GM12872 (cell line): Measurements from ENCODE around the gene CEACAM1.

ENCODE experiments used
- CTCF ChIP-seq: IDR thresholded peaks from 3 replicates; pipeline ENCODE4 v1.5.1; 2011; ENCODE audit warnings: low read depth, mild to moderate bottlenecking, low read length, moderate library complexity; ENCODE audit not compliant: insufficient read depth

Gene CEACAM1

DNA sequence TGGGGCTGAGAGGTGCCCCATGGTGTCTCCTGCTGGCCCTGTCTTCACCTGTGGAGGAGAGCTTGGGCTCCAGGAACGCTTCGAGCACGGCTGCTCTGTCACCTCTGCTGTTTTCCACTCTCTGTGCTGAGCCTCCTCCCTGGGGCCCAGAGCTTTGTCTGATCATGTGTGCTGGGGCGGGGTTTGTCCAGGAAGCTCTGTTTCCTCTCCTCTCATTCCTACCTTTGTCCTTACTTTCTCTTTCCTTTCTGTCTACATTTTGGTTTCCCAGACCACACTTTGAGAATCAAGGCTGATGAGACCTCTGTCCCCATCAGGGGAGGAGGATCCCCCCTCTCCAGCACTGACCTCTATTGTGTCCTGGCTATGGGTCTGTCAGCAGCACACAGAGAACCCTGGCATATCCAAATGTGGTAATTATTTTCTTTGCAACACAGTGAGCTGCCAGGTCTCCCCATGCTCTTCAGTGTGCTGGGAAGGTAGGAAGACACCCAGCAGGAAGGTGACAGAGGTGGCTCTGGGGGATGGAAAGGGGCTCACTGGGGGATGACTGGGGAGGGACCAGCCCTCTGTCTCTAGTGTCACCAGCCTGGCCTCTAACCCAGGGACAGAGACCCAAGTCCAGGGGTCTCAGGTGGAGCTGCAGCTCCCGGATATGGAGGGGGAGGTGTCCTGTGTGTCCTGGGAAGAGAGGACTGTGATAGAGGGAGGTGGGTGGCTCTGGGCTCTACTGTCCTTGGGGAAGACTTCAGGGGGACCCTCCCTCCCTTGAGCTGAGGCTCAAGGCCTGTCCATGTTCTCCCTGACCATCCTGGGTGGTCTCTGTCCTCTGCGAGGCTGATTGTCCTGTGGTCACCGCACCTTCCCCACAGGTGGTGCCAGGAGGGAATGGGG is at the start of gene CEACAM1:
CEACAM1 (minus strand) TSS at position 128 of the 894 bp plus-strand sequence; CDS start at position 21, 107 bp downstream.
- TF ChIP-seq CTCF, result no peak

- no peak for TF ChIP-seq CTCF
These were observed 48.7 kb upstream of the CEACAM1 start for GRCh38 chr19:42577016-42577415.

DNA sequence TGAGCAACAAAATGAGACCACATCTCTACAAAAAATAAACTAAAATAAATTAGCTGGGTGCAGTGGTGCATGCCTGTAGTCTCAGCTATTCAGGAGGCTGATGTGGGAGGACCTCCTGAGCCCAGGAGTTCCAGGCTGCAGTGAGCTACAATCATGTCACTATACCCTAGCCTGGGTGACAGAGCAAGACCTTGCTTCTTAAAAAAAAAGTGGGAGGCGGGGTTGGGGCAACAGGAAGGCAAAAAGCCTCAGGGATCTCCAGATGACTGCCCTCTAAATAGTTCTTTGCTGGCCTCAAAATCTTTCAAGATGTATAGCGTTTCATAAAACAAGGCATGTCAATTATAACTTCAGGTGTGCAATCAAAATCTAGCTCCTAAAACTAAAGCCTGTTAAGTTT is 48.0 kb upstream of the CEACAM1 start:
- TF ChIP-seq CTCF, result no peak

GRCh38 chr19:42573642-42574041 is 45.4 kb upstream of the CEACAM1 start:
- no peak for TF ChIP-seq CTCF

- no peak for TF ChIP-seq CTCF
These were observed 42.8 kb upstream of the CEACAM1 start for GRCh38 chr19:42571116-42571515.

- TF ChIP-seq CTCF, result no peak
These were observed 40.9 kb upstream of the CEACAM1 start for GRCh38 chr19:42569193-42569592.

DNA sequence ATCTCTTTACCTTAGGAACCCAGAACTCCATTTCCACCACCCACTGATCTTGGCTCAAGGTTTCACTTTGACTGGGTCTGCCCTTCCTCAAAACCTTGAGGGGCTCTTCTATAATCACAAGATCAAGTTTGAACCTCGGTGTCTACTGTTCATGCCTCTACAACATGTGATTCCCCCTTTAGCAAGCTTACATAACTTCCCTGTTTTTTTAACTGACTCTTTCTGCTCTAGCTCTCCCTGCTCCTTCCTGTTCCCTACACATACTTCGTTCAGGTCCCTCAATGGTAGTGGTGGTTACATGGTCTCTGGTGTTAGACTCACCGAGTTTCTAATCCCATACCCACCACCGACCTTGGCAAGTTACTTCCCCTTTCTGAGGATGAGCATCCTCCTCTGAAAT is 39.7 kb upstream of the CEACAM1 start:
- TF ChIP-seq CTCF, result no peak
